ENCODE results near the gene ARID3B. TPM values are rescaled to one million over a fixed set of nuclear protein-coding genes. Genes with fewer than 3 reads are reported as not detected.
"Not testable (repeated sequence)": the region's sequence is repeated elsewhere in the genome, so short reads cannot be mapped to it uniquely, and the experiment has no call there.

ARID3B gene
- total RNA-seq, 1 experiment from 2014 or later = 36.1 TPM

DNA sequence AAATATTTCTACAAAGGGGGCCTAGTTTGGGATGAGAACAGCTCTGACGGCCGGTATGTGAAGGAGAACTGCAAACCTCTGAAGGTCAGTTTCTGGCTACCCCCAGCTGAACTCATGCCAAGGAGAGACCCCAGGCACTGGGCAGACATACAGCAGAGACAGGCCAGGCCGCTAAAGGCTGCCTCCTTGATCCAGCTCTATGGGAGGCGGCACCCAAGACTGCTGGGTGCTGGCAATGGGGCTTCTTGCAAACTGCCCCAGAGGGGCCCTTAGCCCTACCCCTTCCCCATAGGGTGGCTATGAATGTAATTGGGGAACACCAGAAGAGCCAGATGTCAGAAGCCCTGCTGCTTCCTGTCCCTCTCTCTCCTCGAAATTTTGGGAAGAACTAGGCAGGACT, 87.9 kb downstream of the ARID3B start:
- no TSS peak for BruUV-seq (replicated peaks)
- ChIA-PET CTCF (interaction anchor here (0.6 to 1.5 kb wide), 2 partner anchors 13 to 321 kb away, joined by 3 to 4 read pairs; partner anchors contain the start of gene CLK3), POLR2A (no interaction called here)
- Mint-ChIP-seq H3K36me3 (ENCODE audit: insufficient read depth, unreplicated experiment) (peaks cover 89% of the 10 kb centered on the region), H3K4me1 (ENCODE audit: low read depth, unreplicated experiment) (peaks cover 11% of the 10 kb centered on the region), H3K4me3 (ENCODE audit: unreplicated experiment) (no peak overlapping the region), H3K27me3 (ENCODE audit: insufficient read depth, unreplicated experiment) (no peaks in the 10 kb centered on the region), H3K27ac (ENCODE audit: unreplicated experiment) (peak overlapping the region; percentile 72), H3K9me3 (ENCODE audit: unreplicated experiment) (no peaks in the 10 kb centered on the region)
- Histone ChIP-seq H3K9me3 (no peaks in the 10 kb centered on the region), H3K36me3 (ENCODE audit: control insufficient read depth, insufficient read depth, low read length) (peaks cover 12% of the 10 kb centered on the region), H3K4me3 (ENCODE audit: low read depth, low read length) (no peak overlapping the region), H3K4me1 (no peaks in the 10 kb centered on the region), H3K27me3 (replicated peaks; ENCODE audit: control insufficient read depth, insufficient read depth, low read length) (no peaks in the 10 kb centered on the region)
- DNase-seq = no peak
- intact Hi-C loops (cut with micrococcal nuclease; ENCODE audit: unreplicated experiment) = no loop called here
- TF ChIP-seq, protein P1, sequence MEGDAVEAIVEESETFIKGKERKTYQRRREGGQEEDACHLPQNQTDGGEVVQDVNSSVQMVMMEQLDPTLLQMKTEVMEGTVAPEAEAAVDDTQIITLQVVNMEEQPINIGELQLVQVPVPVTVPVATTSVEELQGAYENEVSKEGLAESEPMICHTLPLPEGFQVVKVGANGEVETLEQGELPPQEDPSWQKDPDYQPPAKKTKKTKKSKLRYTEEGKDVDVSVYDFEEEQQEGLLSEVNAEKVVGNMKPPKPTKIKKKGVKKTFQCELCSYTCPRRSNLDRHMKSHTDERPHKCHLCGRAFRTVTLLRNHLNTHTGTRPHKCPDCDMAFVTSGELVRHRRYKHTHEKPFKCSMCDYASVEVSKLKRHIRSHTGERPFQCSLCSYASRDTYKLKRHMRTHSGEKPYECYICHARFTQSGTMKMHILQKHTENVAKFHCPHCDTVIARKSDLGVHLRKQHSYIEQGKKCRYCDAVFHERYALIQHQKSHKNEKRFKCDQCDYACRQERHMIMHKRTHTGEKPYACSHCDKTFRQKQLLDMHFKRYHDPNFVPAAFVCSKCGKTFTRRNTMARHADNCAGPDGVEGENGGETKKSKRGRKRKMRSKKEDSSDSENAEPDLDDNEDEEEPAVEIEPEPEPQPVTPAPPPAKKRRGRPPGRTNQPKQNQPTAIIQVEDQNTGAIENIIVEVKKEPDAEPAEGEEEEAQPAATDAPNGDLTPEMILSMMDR (IDR thresholded peaks at IDR 0.05; ENCODE audit: insufficient read depth in 1 of 2, low read depth in 1 of 2, low read length in 1 of 2, severe bottlenecking in 1 of 2, unreplicated experiment in 1 of 2) = no peak

DNA sequence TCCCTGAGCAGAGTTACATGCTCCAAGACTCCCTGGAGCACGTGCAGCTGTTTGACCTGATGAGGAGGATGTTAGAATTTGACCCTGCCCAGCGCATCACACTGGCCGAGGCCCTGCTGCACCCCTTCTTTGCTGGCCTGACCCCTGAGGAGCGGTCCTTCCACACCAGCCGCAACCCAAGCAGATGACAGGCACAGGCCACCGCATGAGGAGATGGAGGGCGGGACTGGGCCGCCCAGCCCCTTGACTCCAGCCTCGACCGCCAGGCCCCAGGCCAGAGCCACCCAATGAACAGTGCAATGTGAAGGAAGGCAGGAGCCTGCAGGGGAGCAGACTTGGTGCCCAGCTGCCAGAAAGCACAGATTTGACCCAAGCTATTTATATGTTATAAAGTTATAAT, 88.7 kb downstream of the ARID3B start:
- H3K4me1 ChIP-seq; H3K9me3 ChIP-seq; POLR2A ChIA-PET; H3K4me3 Mint-ChIP-seq (ENCODE audit: unreplicated experiment); H3K27me3 ChIP-seq (replicated peaks; ENCODE audit: control insufficient read depth, insufficient read depth, low read length); BruUV-seq (replicated peaks); DNase-seq; H3K27ac Mint-ChIP-seq (ENCODE audit: unreplicated experiment); H3K4me3 ChIP-seq (ENCODE audit: low read depth, low read length); intact Hi-C loops (cut with micrococcal nuclease; ENCODE audit: unreplicated experiment); H3K27me3 Mint-ChIP-seq (ENCODE audit: insufficient read depth, unreplicated experiment); H3K9me3 Mint-ChIP-seq (ENCODE audit: unreplicated experiment): not testable (repeated sequence)
- CTCF ChIA-PET = interaction anchor here (0.6 to 8.2 kb wide), 3 partner anchors 14 to 338 kb away, joined by 3 to 211 read pairs (median 5); partner anchors contain the start of gene CLK3
- Mint-ChIP-seq H3K36me3 (ENCODE audit: insufficient read depth, unreplicated experiment) (peaks cover 83% of the 10 kb centered on the region), H3K4me1 (ENCODE audit: low read depth, unreplicated experiment) (peaks cover 11% of the 10 kb centered on the region)
- H3K36me3 ChIP-seq (ENCODE audit: control insufficient read depth, insufficient read depth, low read length) = peaks cover 12% of the 10 kb centered on the region

DNA sequence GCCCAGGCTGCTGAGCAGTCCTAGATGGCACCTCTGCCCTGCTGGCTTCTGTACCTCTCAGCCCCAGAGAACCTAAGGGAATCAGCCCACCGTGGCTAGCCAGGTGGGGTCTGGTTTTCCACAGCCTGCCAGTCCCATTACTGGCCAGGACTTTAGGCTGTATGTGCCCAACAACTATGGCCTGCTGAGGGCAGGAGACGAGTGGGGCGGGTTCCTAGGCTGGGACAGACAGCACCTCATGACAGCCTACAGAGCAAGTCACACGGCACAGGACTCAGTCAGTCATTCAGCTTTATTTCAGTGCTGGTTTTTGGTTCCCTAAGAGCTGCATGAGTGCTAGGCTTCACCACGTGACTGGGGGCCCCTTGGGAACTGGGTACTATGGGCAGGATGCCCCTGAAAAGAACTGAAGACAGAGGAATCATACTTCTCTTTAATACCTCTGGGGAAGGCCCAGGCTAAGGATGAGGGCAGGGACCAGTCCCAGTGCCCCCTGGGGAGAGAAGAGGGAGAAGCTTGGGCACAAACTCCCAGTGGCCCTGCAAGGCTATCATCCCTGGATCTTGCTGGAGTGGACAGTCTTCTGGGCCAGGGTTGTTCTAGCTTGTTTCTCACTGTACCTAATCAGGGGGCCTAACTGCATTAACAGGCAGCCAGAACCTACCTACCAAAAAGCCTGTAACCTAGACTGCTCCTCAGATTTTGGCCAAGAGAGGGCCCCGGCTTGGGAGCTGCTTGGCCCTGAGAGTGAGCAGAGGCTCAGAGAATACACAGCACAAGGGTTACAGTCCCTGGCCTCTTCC, 89.5 kb downstream of the ARID3B start:
- Histone ChIP-seq H3K27me3 (replicated peaks; ENCODE audit: control insufficient read depth, insufficient read depth, low read length) (no peaks in the 10 kb centered on the region), H3K36me3 (ENCODE audit: control insufficient read depth, insufficient read depth, low read length) (peaks cover 12% of the 10 kb centered on the region), H3K4me1 (no peaks in the 10 kb centered on the region), H3K4me3 (ENCODE audit: low read depth, low read length) (no peak overlapping the region), H3K9me3 (no peaks in the 10 kb centered on the region)
- Mint-ChIP-seq H3K27ac (ENCODE audit: unreplicated experiment) (no peak overlapping the region), H3K27me3 (ENCODE audit: insufficient read depth, unreplicated experiment) (no peaks in the 10 kb centered on the region), H3K9me3 (ENCODE audit: unreplicated experiment) (no peaks in the 10 kb centered on the region), H3K36me3 (ENCODE audit: insufficient read depth, unreplicated experiment) (peaks cover 83% of the 10 kb centered on the region), H3K4me1 (ENCODE audit: low read depth, unreplicated experiment) (peaks cover 11% of the 10 kb centered on the region), H3K4me3 (ENCODE audit: unreplicated experiment) (no peak overlapping the region)
- peak in 1 of 2 experiments; percentile 56 for DNase-seq
- CTCF ChIA-PET = interaction anchor here (0.5 to 8.2 kb wide), 7 partner anchors 15 to 620 kb away, joined by 3 to 211 read pairs (median 3); partner anchors contain the start of gene CLK3
- POLR2A ChIA-PET = interaction anchor here (0.7 kb wide), 1 partner anchor 169 kb away, joined by 5 read pairs; the partner anchor contains the start of gene UBL7
- intact Hi-C loops (cut with micrococcal nuclease; ENCODE audit: unreplicated experiment) = no loop called here
- TF ChIP-seq, protein P1 (IDR thresholded peaks at IDR 0.05; ENCODE audit: insufficient read depth in 1 of 2, low read depth in 1 of 2, low read length in 1 of 2, severe bottlenecking in 1 of 2, unreplicated experiment in 1 of 2) = peak; percentile 29 to 35
- no TSS peak for BruUV-seq (replicated peaks)

Measured in Caco-2 (cell line).